GM12878 (cell line): ENCODE results near the gene SERINC5.

ENCODE experiments used
- ASH2L ChIP-seq: fragments of 300-600, 200-600 bp; sonication (generic); IDR thresholded peaks from 2 replicates; pipeline ENCODE4 v1.6.1; 2017; ENCODE audit warnings: low read depth, mild to moderate bottlenecking, borderline replicate concordance
- ATF3 ChIP-seq: IDR thresholded peaks from 2 replicates; pipeline ENCODE4 v1.6.1; 2011; ENCODE audit warnings: low read depth, mild to moderate bottlenecking, low read length, moderate library complexity, borderline replicate concordance; ENCODE audit errors: extremely low read depth
- BCLAF1 ChIP-seq: fragments of 450-650 bp; IDR thresholded peaks from 2 replicates; pipeline ENCODE4 v1.6.1; 2017; ENCODE audit warnings: antibody characterized with exemption, mild to moderate bottlenecking, moderate library complexity
- CEBPB ChIP-seq, 2 experiments: fragments of 150-350 bp in 1 of 2; IDR thresholded peaks; 2 replicates each; pipeline ENCODE4 v1.6.1; 2012 to 2014; ENCODE audit warnings: low read depth in 2 of 2, low read length in 2 of 2, borderline replicate concordance in 1 of 2, inconsistent platforms in 1 of 2
- CTCF ChIP-seq, 3 experiments: IDR thresholded peaks in 2 of 3; conservative IDR thresholded peaks in 1 of 3; 2 replicates each; pipeline ENCODE4 v1.5.1; 2011; ENCODE audit warnings: low read depth in 3 of 3, low read length in 3 of 3, mild to moderate bottlenecking in 3 of 3, control low read depth in 2 of 3, moderate library complexity in 2 of 3, inconsistent platforms in 1 of 3, mixed read lengths in 1 of 3; ENCODE audit not compliant: control insufficient read depth in 2 of 3, insufficient read depth in 1 of 3; ENCODE audit errors: extremely low read depth in 1 of 3
- EED ChIP-seq: sonication (generic); IDR thresholded peaks from 2 replicates; pipeline ENCODE4 v1.6.1; 2016; ENCODE audit warnings: antibody characterized with exemption, low read depth
- HDGF ChIP-seq: fragments of 450-650 bp; IDR thresholded peaks from 2 replicates; pipeline ENCODE4 v1.6.1; 2016; ENCODE audit warnings: antibody characterized with exemption
- MYC ChIP-seq: IDR thresholded peaks from 2 replicates; pipeline ENCODE4 v1.6.1; 2011; ENCODE audit warnings: mild to moderate bottlenecking, low read length, moderate library complexity, inconsistent platforms; ENCODE audit not compliant: insufficient read depth, insufficient replicate concordance, insufficient read length, severe bottlenecking
- POLR2A ChIP-seq: IDR thresholded peaks from 2 replicates; pipeline ENCODE4 v1.6.1; 2011; ENCODE audit warnings: low read depth, mild to moderate bottlenecking, low read length
- POLR2AphosphoS5 ChIP-seq: IDR thresholded peaks from 2 replicates; pipeline ENCODE4 v1.6.1; 2011; ENCODE audit warnings: mild to moderate bottlenecking, low read length, inconsistent platforms
- PRDM15 ChIP-seq: fragments of 450-650 bp; formaldehyde crosslinking; IDR thresholded peaks from 2 replicates; pipeline ENCODE4 v1.4.0; 2020; ENCODE audit warnings: mild to moderate bottlenecking, moderate library complexity
- ZNF24 ChIP-seq: fragments of 450-650 bp; IDR thresholded peaks from 2 replicates; pipeline ENCODE4 v1.6.1; 2017; ENCODE audit warnings: antibody characterized with exemption, mild to moderate bottlenecking

- TF ChIP-seq MYC (no peak), ASH2L (no peak), CTCF (IDR thresholded peaks at IDR 0.05 in 2 of 3, conservative IDR thresholded peaks at IDR 0.05 in 1 of 3; ENCODE audit: control insufficient read depth in 2 of 3, extremely low read depth in 1 of 3, insufficient read depth in 1 of 3, low read depth in 3 of 3, low read length in 3 of 3) (no peak), ATF3 (no peak), POLR2A (no peak), BCLAF1 (no peak), HDGF (no peak), ZNF24 (no peak), PRDM15 (CRISPR knock-in tag) (no peak), POLR2AphosphoS5 (no peak), CEBPB (IDR thresholded peaks at IDR 0.05; ENCODE audit: borderline replicate concordance in 1 of 2, low read depth in 2 of 2, low read length in 2 of 2) (no peak), EED (no peak)
Observed at GRCh38 chr5:80078921-80079320, 176.9 kb downstream of the SERINC5 start.
